ENCODE results near the gene FRMD1. TPM values are rescaled to one million over a fixed set of nuclear protein-coding genes. Genes with fewer than 3 reads are reported as not detected.

FRMD1 gene
- total RNA-seq, 4 donors from 2014 or later, result 0.04 to 0.12 TPM; not detected in 2

GRCh38 chr6:168091381-168092264 is 12.6 kb upstream of the FRMD1 start:
- in situ Hi-C loops (cut with MboI; ENCODE audit: low sequenced_read_pairs in 4 of 4) (no loop called here), intact Hi-C loops (cut with DNase I; ENCODE audit: low total_unique reads) (no loop called here)
- Histone ChIP-seq H3K27ac (no peak overlapping the region), H3K4me1 (peaks cover 0 to 8% of the 10 kb centered on the region in 2 donors), H3K9me3 (no peaks in the 10 kb centered on the region), H3K27me3 (no peaks in the 10 kb centered on the region), H3K4me3 (no peak overlapping the region), H3K36me3 (no peaks in the 10 kb centered on the region)
- DNase-seq (no peak), ATAC-seq (peak in 1 of 2 donors; percentile 46)
- TF ChIP-seq POLR2A (IDR thresholded peaks at IDR 0.05) (no peak), CTCF (IDR thresholded peaks at IDR 0.05 in 4 of 5, conservative IDR thresholded peaks at IDR 0.05 in 1 of 5) (no peak)

- no peaks in the 10 kb centered on the region for H3K9me3 ChIP-seq
- no peak overlapping the region for H3K4me3 ChIP-seq
- in situ Hi-C loops (cut with MboI; ENCODE audit: low sequenced_read_pairs in 4 of 4), result no loop called here
- TF ChIP-seq POLR2A (IDR thresholded peaks at IDR 0.05) (no peak), CTCF (IDR thresholded peaks at IDR 0.05 in 4 of 5, conservative IDR thresholded peaks at IDR 0.05 in 1 of 5) (no peak)
- H3K36me3 ChIP-seq, result no peaks in the 10 kb centered on the region
- H3K27me3 ChIP-seq, result no peaks in the 10 kb centered on the region
- no peak overlapping the region for H3K27ac ChIP-seq
- no peak for ATAC-seq
- intact Hi-C loops (cut with DNase I; ENCODE audit: low total_unique reads), result no loop called here
- H3K4me1 ChIP-seq, result peaks cover 0 to 8% of the 10 kb centered on the region in 2 donors
- DNase-seq, result no peak
These were observed 11.7 kb upstream of the FRMD1 start for GRCh38 chr6:168090706-168091105.

- intact Hi-C loops (cut with DNase I; ENCODE audit: low total_unique reads) (no loop called here), in situ Hi-C loops (cut with MboI; ENCODE audit: low sequenced_read_pairs in 4 of 4) (no loop called here)
- DNase-seq (no peak), ATAC-seq (no peak)
- Histone ChIP-seq H3K9me3 (no peaks in the 10 kb centered on the region), H3K27me3 (no peaks in the 10 kb centered on the region), H3K27ac (no peak overlapping the region), H3K36me3 (no peaks in the 10 kb centered on the region), H3K4me3 (no peak overlapping the region), H3K4me1 (peaks cover 0 to 8% of the 10 kb centered on the region in 2 donors)
- TF ChIP-seq POLR2A (IDR thresholded peaks at IDR 0.05) (no peak), CTCF (IDR thresholded peaks at IDR 0.05 in 4 of 5, conservative IDR thresholded peaks at IDR 0.05 in 1 of 5) (no peak)
These were observed 11.2 kb upstream of the FRMD1 start for GRCh38 chr6:168090064-168090690.

GRCh38 chr6:168089186-168090063 is 10.4 kb upstream of the FRMD1 start:
- intact Hi-C loops (cut with DNase I; ENCODE audit: low total_unique reads) (no loop called here), in situ Hi-C loops (cut with MboI; ENCODE audit: low sequenced_read_pairs in 4 of 4) (no loop called here)
- Histone ChIP-seq H3K9me3 (no peaks in the 10 kb centered on the region), H3K27me3 (no peaks in the 10 kb centered on the region), H3K36me3 (no peaks in the 10 kb centered on the region), H3K4me1 (peaks cover 0 to 8% of the 10 kb centered on the region in 2 donors), H3K27ac (peak overlapping the region in 1 of 4 donors; percentile 18), H3K4me3 (no peak overlapping the region)
- DNase-seq (peak in 1 of 2 donors; percentile 43), ATAC-seq (peak in 1 of 2 donors; percentile 54)
- TF ChIP-seq POLR2A (IDR thresholded peaks at IDR 0.05) (no peak), CTCF (IDR thresholded peaks at IDR 0.05 in 4 of 5, conservative IDR thresholded peaks at IDR 0.05 in 1 of 5) (no peak)

All from gastrocnemius medialis (tissue), 4 donors.